Neural progenitor cell (in vitro differentiated cells): ENCODE data around the gene CIB2. TPM values are rescaled to one million over a fixed set of nuclear protein-coding genes. Genes with fewer than 3 reads are reported as not detected.

Experiments used
- DNase-seq: peaks from one replicate; pipeline ENCODE4 v3.0.0-alpha.2; 2016; ENCODE audit warnings: low spot score
- H2AFZ ChIP-seq: fragments of 200-600 bp; sonication (generic); replicated peaks from 2 replicates; pipeline ENCODE4 v1.6.1; 2016; ENCODE audit warnings: antibody characterized with exemption
- H3F3A ChIP-seq: fragments of 200-600 bp; sonication (generic); 2 replicates; pipeline ENCODE4 v1.6.1; 2016; ENCODE audit warnings: antibody characterized with exemption, low read depth
- H3K27ac ChIP-seq: fragments of 200-600 bp; sonication (generic); 2 replicates; pipeline ENCODE4 v1.5.1; 2016; ENCODE audit warnings: mild to moderate bottlenecking
- H3K27me3 ChIP-seq: fragments of 200-600 bp; sonication (generic); 2 replicates; pipeline ENCODE4 v1.6.1; 2016; ENCODE audit warnings: mild to moderate bottlenecking, moderate library complexity
- H3K36me3 ChIP-seq: fragments of 200-600 bp; sonication (generic); 2 replicates; pipeline ENCODE4 v1.5.1; 2016
- H3K4me1 ChIP-seq: fragments of 200-600 bp; sonication (generic); 2 replicates; pipeline ENCODE4 v1.6.1; 2016; ENCODE audit warnings: mixed run types
- H3K4me2 ChIP-seq: fragments of 200-600 bp; sonication (generic); 2 replicates; pipeline ENCODE4 v1.6.1; 2016
- H3K4me3 ChIP-seq: fragments of 200-600 bp; sonication (generic); 2 replicates; pipeline ENCODE4 v1.5.1; 2016
- H3K79me2 ChIP-seq: fragments of 200-600 bp; sonication (generic); 2 replicates; pipeline ENCODE4 v1.6.1; 2016; ENCODE audit warnings: low read depth
- H3K9ac ChIP-seq: fragments of 200-600 bp; sonication (generic); 2 replicates; pipeline ENCODE4 v1.6.1; 2016
- H3K9me3 ChIP-seq: fragments of 200-600 bp; sonication (generic); 2 replicates; pipeline ENCODE4 v1.5.1; 2016; ENCODE audit warnings: low read depth
- H4K20me1 ChIP-seq: fragments of 200-600 bp; sonication (generic); 2 replicates; pipeline ENCODE4 v1.6.1; 2016; ENCODE audit warnings: low read depth
- H3K27ac Mint-ChIP-seq: 3 replicates; pipeline ENCODE4 v1.8.0; 2021; ENCODE audit warnings: mixed read lengths
- H3K27me3 Mint-ChIP-seq: 2 replicates; pipeline ENCODE4 v1.8.0; 2022; ENCODE audit warnings: low read depth, mild to moderate bottlenecking, inconsistent platforms, moderate library complexity, mixed read lengths; ENCODE audit not compliant: insufficient read depth
- H3K36me3 Mint-ChIP-seq: 3 replicates; pipeline ENCODE4 v1.8.0; 2021; ENCODE audit warnings: mixed read lengths
- H3K4me1 Mint-ChIP-seq: 3 replicates; pipeline ENCODE4 v1.8.0; 2021; ENCODE audit warnings: mixed read lengths
- H3K4me3 Mint-ChIP-seq: 3 replicates; pipeline ENCODE4 v1.8.0; 2021; ENCODE audit warnings: mild to moderate bottlenecking, moderate library complexity, mixed read lengths
- H3K9me3 Mint-ChIP-seq: 3 replicates; pipeline ENCODE4 v1.8.0; 2020; ENCODE audit warnings: mixed read lengths
- CTCF ChIP-seq: fragments of 200-600 bp; sonication (generic); IDR thresholded peaks from 2 replicates; pipeline ENCODE4 v1.5.1; 2017; ENCODE audit warnings: antibody characterized with exemption, mild to moderate bottlenecking
- EZH2 ChIP-seq: fragments of 200-600 bp; sonication (generic); IDR thresholded peaks from 2 replicates; pipeline ENCODE4 v1.6.1; 2017; ENCODE audit warnings: antibody characterized with exemption, mild to moderate bottlenecking, moderate library complexity
- EZH2phosphoT487 ChIP-seq: fragments of 200-600 bp; sonication (generic); IDR thresholded peaks from 2 replicates; pipeline ENCODE4 v1.6.1; 2017; ENCODE audit warnings: antibody characterized with exemption
- total RNA-seq: library from RNA; depleted of rRNA; stranded (reverse); fragments of >200 nt; gene quantifications from 2 replicates; pipeline ENCODE4 v1.2.3, GENCODE V29; 2015; ENCODE audit warnings: low replicate concordance

The CIB2 gene
- total RNA-seq, 1 donor from 2014 or later: 40.6 TPM

GRCh38 chr15:78140292-78140691, 9.0 kb upstream of the CIB2 start:
- no peak for TF ChIP-seq EZH2phosphoT487
- no peak for TF ChIP-seq CTCF
- TF ChIP-seq EZH2: no peak
- no peak for DNase-seq
- H3K27ac Mint-ChIP-seq: no peak overlapping the region

GRCh38 chr15:78139578-78139977, 8.3 kb upstream of the CIB2 start:
- Histone ChIP-seq H3K4me2 (no peak overlapping the region), H3K27ac (no peak overlapping the region), H3K27me3 (no peaks in the 10 kb centered on the region), H3K4me3 (no peak overlapping the region), H2AFZ (no peak overlapping the region), H4K20me1 (no peaks in the 10 kb centered on the region), H3K9ac (no peak overlapping the region), H3K79me2 (no peaks in the 10 kb centered on the region), H3K4me1 (no peaks in the 10 kb centered on the region), H3K36me3 (no peaks in the 10 kb centered on the region), H3K9me3 (no peaks in the 10 kb centered on the region), H3F3A (no peaks in the 10 kb centered on the region)
- TF ChIP-seq CTCF (no peak), EZH2 (no peak), EZH2phosphoT487 (no peak)
- H3K27ac Mint-ChIP-seq: no peak overlapping the region
- H3K4me3 Mint-ChIP-seq: no peak overlapping the region
- no peaks in the 10 kb centered on the region for H3K27me3 Mint-ChIP-seq
- no peak for DNase-seq
- H3K4me1 Mint-ChIP-seq: no peaks in the 10 kb centered on the region
- no peaks in the 10 kb centered on the region for H3K36me3 Mint-ChIP-seq
- H3K9me3 Mint-ChIP-seq: no peaks in the 10 kb centered on the region

More at GRCh38 chr15:78140292-78140691, 9.0 kb upstream of the CIB2 start:
- H3K36me3 Mint-ChIP-seq: no peaks in the 10 kb centered on the region
- no peaks in the 10 kb centered on the region for H3F3A ChIP-seq
- no peak overlapping the region for H3K9ac ChIP-seq
- no peak overlapping the region for H2AFZ ChIP-seq
- H4K20me1 ChIP-seq: no peaks in the 10 kb centered on the region
- H3K27me3 ChIP-seq: no peaks in the 10 kb centered on the region
- no peak overlapping the region for H3K4me3 ChIP-seq
- H3K27ac ChIP-seq: no peak overlapping the region
- H3K4me1 Mint-ChIP-seq: no peaks in the 10 kb centered on the region
- H3K79me2 ChIP-seq: no peaks in the 10 kb centered on the region
- no peak overlapping the region for H3K4me3 Mint-ChIP-seq
- no peaks in the 10 kb centered on the region for H3K9me3 ChIP-seq
- no peaks in the 10 kb centered on the region for H3K27me3 Mint-ChIP-seq
- H3K4me1 ChIP-seq: no peaks in the 10 kb centered on the region
- H3K9me3 Mint-ChIP-seq: no peaks in the 10 kb centered on the region
- H3K4me2 ChIP-seq: no peak overlapping the region
- no peaks in the 10 kb centered on the region for H3K36me3 ChIP-seq

- Mint-ChIP-seq H3K4me3 (no peak overlapping the region), H3K9me3 (no peaks in the 10 kb centered on the region), H3K27ac (no peak overlapping the region), H3K4me1 (peaks cover 26% of the 10 kb centered on the region), H3K36me3 (no peaks in the 10 kb centered on the region), H3K27me3 (no peaks in the 10 kb centered on the region)
- Histone ChIP-seq H3K4me1 (peaks cover 12% of the 10 kb centered on the region), H3K27ac (no peak overlapping the region), H3K4me3 (no peak overlapping the region), H3K36me3 (no peaks in the 10 kb centered on the region), H3K4me2 (no peak overlapping the region), H3F3A (peaks cover 24% of the 10 kb centered on the region), H3K27me3 (no peaks in the 10 kb centered on the region), H3K9ac (no peak overlapping the region), H3K79me2 (no peaks in the 10 kb centered on the region), H3K9me3 (no peaks in the 10 kb centered on the region), H4K20me1 (no peaks in the 10 kb centered on the region), H2AFZ (no peak overlapping the region)
- TF ChIP-seq EZH2 (no peak), CTCF (no peak), EZH2phosphoT487 (no peak)
- DNase-seq: no peak
Observed at GRCh38 chr15:78133801-78134200, 2.6 kb upstream of the CIB2 start.
